NCI-H774 (cell line): ENCODE results near the gene SHKBP1.
A peak's percentile ranks its signal among the peaks of the same experiment; 100 is the strongest.
"Not testable (repeated sequence)": the region's sequence is repeated elsewhere in the genome, so short reads cannot be mapped to it uniquely, and the experiment has no call there.

Source experiments
- DNase-seq: peaks from one replicate; lab custom pipeline; 2025; lab: John Stamatoyannopoulos, UW

SHKBP1 gene

DNA sequence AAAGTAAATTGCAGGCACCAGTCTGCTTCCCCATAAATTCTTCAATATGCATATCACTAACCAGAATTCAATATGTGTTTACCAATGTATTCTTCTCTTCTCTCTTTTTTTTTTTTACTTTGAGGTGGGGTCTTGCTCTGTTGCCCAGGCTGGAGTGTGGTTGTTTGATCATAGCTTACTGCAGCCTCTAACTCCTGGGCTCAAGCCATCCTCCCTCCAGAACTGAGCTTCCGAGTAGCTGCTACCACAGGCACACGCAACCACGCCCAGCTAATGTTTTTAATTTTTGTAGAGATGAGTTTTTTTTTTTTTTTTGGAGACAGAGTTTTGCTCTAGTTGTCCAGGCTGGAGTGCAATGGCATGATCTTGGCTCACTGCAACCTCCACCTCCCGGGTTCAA, 41.3 kb downstream of the SHKBP1 start:
- DNase-seq = no peak

GRCh38 chr19:40619333-40620160, 42.9 kb downstream of the SHKBP1 start:
- DNase-seq = no peak

DNA sequence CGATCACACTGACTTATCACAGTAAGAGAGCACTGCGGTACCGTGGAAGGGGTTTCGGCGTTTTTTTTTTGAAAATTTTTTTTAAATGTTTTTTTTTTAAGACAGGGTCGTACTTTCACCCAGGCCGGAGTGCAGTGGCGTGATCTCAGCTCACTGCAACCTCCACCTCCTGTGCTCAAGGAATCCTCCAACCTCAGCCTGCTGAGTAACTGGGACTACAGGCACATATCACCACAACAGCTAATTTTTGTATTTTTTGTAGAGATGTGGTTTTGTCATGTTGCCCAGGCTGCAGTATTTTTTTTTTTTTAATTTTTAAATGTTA, 43.5 kb downstream of the SHKBP1 start:
- no peak for DNase-seq

GRCh38 chr19:40621283-40621682, 44.6 kb downstream of the SHKBP1 start:
- DNase-seq = no peak

GRCh38 chr19:40621966-40622772, 45.5 kb downstream of the SHKBP1 start:
- DNase-seq = no peak

GRCh38 chr19:40622773-40623075, 46.1 kb downstream of the SHKBP1 start:
- DNase-seq = no peak

- peak; percentile 54 for DNase-seq
Measured at GRCh38 chr19:40623403-40624251, 47.0 kb downstream of the SHKBP1 start.

DNA sequence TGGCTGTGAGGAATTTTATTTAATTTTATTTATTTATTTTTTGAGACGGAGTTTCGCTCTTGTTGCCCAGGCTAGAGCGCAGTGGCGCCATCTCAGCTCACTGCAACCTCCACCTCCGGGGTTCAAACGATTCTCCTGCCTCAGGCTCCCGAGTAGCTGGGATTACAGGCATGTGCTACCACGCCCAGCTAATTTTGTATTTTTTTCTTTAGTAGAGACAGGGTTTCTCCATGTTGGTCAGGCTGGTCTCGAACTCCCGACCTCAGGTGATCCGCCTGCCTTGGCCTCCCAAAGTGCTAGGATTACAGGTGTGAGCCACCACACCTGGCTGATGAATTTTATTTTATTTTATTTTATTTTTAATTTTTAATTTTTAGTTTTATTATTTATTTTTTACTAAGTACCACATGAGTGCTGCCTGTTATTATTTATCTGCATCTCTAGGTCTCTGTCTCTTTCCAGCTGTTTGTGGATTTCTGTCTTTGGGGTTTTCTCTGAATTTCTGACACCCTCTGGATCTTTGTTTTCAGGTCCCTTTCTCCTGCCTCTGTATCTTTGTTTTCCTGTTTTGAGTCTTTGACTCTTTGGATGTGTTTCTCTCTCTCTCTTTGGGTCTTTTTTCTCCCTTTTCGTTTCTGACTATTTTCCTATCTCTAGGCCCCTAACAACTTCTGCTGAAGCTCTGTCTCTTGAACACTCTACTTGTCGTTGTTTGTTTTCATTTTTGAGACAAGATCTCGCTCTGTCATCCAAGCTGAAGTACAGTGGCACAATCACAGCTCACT, 47.9 kb downstream of the SHKBP1 start:
- DNase-seq = not testable (repeated sequence)

DNA sequence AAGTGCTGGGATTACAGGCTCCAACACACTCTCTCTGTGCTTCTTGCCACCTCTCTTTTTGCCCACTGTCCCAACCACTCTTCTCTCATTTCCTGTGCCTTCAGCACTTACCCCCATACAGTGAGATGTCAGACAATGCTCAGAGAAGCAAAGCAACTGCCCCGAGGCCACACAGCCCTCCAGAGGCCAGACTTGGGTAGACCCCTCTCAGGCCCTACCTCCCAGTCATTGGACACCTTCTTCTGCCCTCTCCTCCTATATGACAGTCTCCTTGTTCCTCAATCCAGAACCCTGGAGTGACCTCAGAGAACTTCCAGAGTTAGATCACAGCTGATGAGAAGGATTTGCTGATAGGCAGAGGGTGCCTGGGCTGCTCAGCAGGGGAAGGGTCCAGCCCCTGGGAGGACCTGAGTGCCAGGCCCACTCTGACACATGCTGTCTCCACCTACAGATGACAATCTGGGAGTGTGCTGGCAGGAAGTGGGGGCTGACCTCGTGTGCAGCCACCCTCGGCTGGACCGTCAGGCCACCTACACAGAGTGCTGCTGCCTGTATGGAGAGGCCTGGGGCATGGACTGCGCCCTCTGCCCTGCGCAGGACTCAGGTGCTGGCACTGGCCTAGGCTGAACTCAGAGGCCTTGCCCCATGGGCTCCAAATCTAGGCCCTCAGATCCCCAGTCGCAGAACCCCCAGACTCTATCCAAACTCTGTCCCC, 48.9 kb downstream of the SHKBP1 start:
- no peak for DNase-seq

GRCh38 chr19:40626918-40627317, 50.2 kb downstream of the SHKBP1 start:
- no peak for DNase-seq

DNA sequence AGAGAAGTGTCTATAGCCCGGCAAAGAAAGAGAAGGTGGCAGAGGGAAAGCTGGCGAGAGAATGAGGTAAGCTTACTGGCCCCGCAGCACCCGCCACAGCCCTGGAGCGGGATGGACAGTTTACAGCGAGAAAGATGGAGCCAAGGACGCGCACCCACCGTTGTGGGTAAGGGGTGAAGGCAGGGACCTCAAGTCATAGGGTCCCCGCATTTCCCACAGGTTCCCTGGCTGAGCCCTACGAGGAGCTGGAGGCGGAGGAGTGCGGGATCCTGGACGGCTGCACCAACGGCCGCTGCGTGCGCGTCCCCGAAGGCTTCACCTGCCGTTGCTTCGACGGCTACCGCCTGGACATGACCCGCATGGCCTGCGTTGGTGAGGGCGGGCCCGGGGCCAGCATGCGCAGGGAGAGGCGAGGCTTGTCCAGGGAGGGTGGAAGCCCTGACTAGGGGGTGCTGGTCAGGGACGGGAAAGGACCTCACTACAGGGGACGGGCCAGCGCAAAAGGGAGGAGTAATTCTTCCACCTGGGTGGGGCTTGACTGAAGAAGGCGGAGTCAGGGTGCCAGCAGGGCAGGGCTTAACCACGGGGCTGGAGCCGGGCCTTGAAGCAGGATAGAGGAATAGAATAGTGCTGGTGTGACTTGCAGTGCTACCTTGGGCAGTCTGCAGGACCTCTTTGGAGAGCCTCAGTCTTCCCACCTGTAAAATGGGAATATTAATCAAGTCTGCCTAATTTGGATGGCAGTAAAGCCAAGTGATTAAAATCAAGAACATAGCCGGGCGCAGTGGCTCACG, 51.0 kb downstream of the SHKBP1 start:
- DNase-seq = no peak

- DNase-seq = no peak
Measured at GRCh38 chr19:40629346-40629745, 52.7 kb downstream of the SHKBP1 start.

- no peak for DNase-seq
Measured at GRCh38 chr19:40630571-40631160, 54.0 kb downstream of the SHKBP1 start.

DNA sequence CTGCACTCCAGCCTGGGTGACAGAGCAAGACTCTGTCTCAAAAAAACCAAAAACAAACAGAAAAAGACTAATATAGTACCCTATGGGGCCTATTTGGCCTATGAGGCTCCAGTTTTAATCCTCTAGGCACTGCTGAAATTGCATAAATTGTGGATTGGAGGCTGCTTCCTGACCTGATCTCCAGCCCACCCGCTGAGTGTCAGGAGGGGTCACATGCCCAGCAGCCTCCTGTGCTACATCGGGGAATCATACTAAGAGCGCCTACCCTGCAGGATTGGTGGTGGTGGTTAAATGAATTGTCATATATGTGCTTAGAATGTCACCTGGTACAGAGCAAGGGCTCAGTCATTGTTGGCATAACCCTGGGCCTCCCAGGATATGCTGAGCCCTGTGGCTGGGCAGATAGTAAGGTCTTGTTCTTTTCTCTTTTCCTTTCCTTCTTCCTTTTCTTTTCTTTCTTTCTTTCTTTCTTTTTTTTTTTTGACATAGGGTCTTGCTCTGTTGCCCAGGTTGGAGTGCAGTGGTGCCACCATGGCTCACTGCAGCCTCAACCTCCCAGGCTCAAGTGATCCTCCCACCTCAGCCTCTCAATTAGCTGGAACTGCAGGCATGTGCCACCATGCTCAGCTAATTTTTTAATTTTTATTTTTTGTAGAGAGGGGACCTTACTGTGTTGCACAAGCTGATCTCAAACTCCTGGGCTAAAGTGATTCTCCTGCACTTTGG, 55.8 kb downstream of the SHKBP1 start:
- no peak for DNase-seq

GRCh38 chr19:40633207-40633606, 56.5 kb downstream of the SHKBP1 start:
- no peak for DNase-seq

DNA sequence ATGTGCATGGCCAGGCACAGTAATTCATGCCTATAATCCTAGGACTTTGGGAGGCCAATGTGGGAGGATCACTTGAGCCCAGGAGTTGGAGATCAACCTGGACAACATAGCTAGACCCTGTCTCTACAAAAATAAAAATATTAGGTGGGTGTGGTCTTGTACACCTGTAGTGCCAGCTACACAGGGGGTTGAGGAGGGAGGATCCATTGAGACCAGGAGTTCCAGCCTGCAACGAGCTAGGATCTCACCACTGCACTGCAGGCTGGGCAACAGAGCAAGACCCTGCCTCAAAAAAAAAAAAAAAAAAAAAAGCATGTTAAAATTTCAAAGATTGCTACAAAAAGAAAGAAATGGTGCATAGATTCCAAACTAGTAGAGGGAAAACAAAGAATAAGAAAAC, 61.7 kb downstream of the SHKBP1 start:
- no peak for DNase-seq

DNA sequence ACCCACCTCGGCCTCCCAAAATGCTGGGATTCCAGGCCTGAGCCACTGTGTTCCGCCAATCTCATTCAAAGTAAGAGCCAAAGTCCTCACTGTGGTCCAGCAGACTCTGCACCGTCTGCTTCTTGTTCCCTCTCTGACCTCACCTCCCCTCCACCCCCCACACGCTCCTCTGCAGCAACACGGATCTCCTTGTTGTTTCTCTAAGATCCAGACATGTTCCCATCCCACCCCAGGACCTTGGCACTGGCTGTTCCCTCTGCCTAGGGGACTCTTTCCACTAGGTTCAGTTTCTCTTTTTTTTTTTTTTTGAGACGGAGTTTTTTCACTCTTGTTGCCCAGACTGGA, 62.9 kb downstream of the SHKBP1 start:
- no peak for DNase-seq

- DNase-seq = no peak
Measured at GRCh38 chr19:40640744-40641143, 64.1 kb downstream of the SHKBP1 start.
